OCI-LY7 (cell line): Measurements from ENCODE around the gene PLCL1. TPM values are rescaled to one million over a fixed set of nuclear protein-coding genes. Genes with fewer than 3 reads are reported as not detected.
A peak's percentile ranks its signal among the peaks of the same experiment; 100 is the strongest.

ENCODE experiments used
- Bru-seq: library from RNA; stranded (reverse); fragments of 400-500 nt; gene quantifications from one replicate; lab custom pipeline; 2021; lab: Mats Ljungman, UMichigan
- BruChase-seq, 2 experiments: library from RNA; stranded (reverse); fragments of 400-500 nt; gene quantifications; one replicate each; lab custom pipeline; 2021; lab: Mats Ljungman, UMichigan
- BruUV-seq: library from RNA; stranded (reverse); fragments of 400-500 nt; replicated peaks from 2 replicates; lab custom pipeline; 2021; lab: Mats Ljungman, UMichigan
- CTCF ChIA-PET: fragments of 300-600 bp; sonication (Branson Sonifier 250); formaldehyde crosslinking; loops from one replicate; lab custom pipeline; 2022; ENCODE audit warnings: antibody characterized with exemption; ENCODE audit not compliant: unreplicated experiment; lab: Charles Lee
- POLR2A ChIA-PET: fragments of 300-600 bp; sonication (Branson Sonifier 250); formaldehyde crosslinking; loops from one replicate; lab custom pipeline; 2022; ENCODE audit warnings: antibody characterized with exemption; lab: Charles Lee
- DNase-seq: peaks from one replicate; pipeline ENCODE4 v3.0.0-alpha.2; 2015; ENCODE audit warnings: low spot score
- H2AFZ ChIP-seq: fragments of 200-600 bp; sonication (generic), shearing (Covaris generic); 2 replicates; pipeline ENCODE4 v1.6.1; 2014; ENCODE audit warnings: mild to moderate bottlenecking, antibody characterized with exemption, low read length, moderate library complexity
- H3K27ac ChIP-seq: fragments of 200-600 bp; sonication (generic); 2 replicates; pipeline ENCODE4 v1.5.1; 2014; ENCODE audit warnings: mixed run types, low read depth, mild to moderate bottlenecking, moderate library complexity, low read length, inconsistent platforms; ENCODE audit not compliant: poor library complexity, severe bottlenecking
- H3K36me3 ChIP-seq: fragments of 200-600 bp; sonication (generic); 2 replicates; pipeline ENCODE4 v1.6.1; 2014; ENCODE audit warnings: mild to moderate bottlenecking, antibody characterized with exemption, low read length, moderate library complexity, mixed read lengths; ENCODE audit not compliant: insufficient read depth
- H3K4me1 ChIP-seq: fragments of 200-600 bp; sonication (generic); 2 replicates; pipeline ENCODE4 v1.5.1; 2014; ENCODE audit warnings: mild to moderate bottlenecking, low read length; ENCODE audit not compliant: insufficient read depth, poor library complexity, severe bottlenecking
- H3K4me2 ChIP-seq: fragments of 200-600 bp; sonication (generic); 2 replicates; pipeline ENCODE4 v1.6.1; 2014; ENCODE audit warnings: mild to moderate bottlenecking, low read length
- H3K4me3 ChIP-seq: fragments of 200-600 bp; sonication (generic); 2 replicates; pipeline ENCODE4 v1.5.1; 2014; ENCODE audit warnings: mild to moderate bottlenecking, low read depth, low read length; ENCODE audit not compliant: poor library complexity, severe bottlenecking
- H3K79me2 ChIP-seq: fragments of 200-600 bp; sonication (generic); 2 replicates; pipeline ENCODE4 v1.6.1; 2016; ENCODE audit warnings: low read depth, mild to moderate bottlenecking, low read length, moderate library complexity, mixed read lengths; ENCODE audit not compliant: insufficient read depth
- H3K9me2 ChIP-seq: fragments of 200-600 bp; sonication (generic); 2 replicates; pipeline ENCODE4 v1.6.1; 2016; ENCODE audit warnings: mild to moderate bottlenecking, low read length, mixed read lengths; ENCODE audit not compliant: insufficient read depth
- H3K9me3 ChIP-seq: fragments of 200-600 bp; sonication (generic); 2 replicates; pipeline ENCODE4 v1.6.1; 2014; ENCODE audit warnings: mild to moderate bottlenecking, mixed run types, low read length, mixed read lengths
- H4K20me1 ChIP-seq: fragments of 200-600 bp; sonication (generic); 2 replicates; pipeline ENCODE4 v1.6.1; 2014; ENCODE audit warnings: mild to moderate bottlenecking, antibody characterized with exemption, low read length, moderate library complexity, mixed read lengths; ENCODE audit not compliant: insufficient read depth
- EZH2phosphoT487 ChIP-seq: fragments of 200-600 bp; sonication (generic); IDR thresholded peaks from 2 replicates; pipeline ENCODE4 v1.6.1; 2018; ENCODE audit warnings: low read depth, borderline replicate concordance, mild to moderate bottlenecking, mixed run types, antibody characterized with exemption, low read length, moderate library complexity, mixed read lengths
- intact Hi-C: fragments of 100-400 bp; cut with micrococcal nuclease; formaldehyde crosslinking; loops from one replicate; pipeline ENCODE4 v1.10.0; 2022; ENCODE audit not compliant: unreplicated experiment
- long read RNA-seq: library from polyadenylated mRNA; stranded (forward); transcript quantifications from one replicate; pipeline ENCODE4 v2.0.0, GENCODE V29; 2022
- total RNA-seq, 2 experiments: library from RNA; depleted of rRNA in 1 of 2; stranded (reverse); fragments of >200 nt in 1 of 2; shearing (Covaris generic) in 1 of 2; gene quantifications; 2 replicates each; pipeline ENCODE4 v1.2.3, GENCODE V29; 2014 to 2022
- TF ChIP-seq, protein P1 (sequence below): fragments of 200-600 bp; sonication (generic); conservative IDR thresholded peaks from 2 replicates; pipeline ENCODE4 v1.5.1; 2014; ENCODE audit warnings: mild to moderate bottlenecking, antibody characterized with exemption, low read length, moderate library complexity, mixed read lengths

The PLCL1 gene
- total RNA-seq (2014; rRNA removed; shearing (Covaris generic)) (0.03 and 0.08 TPM in 2 replicates), total RNA-seq (2022) (not detected in 2 replicates), Bru-seq, nascent RNA (percentile 7 among the genes with signal in this experiment), BruChase-seq, experiment 1, labeled RNA remaining after a 6-hour chase (percentile 7 among the genes with signal in this experiment), BruChase-seq, experiment 2, labeled RNA remaining after a 2-hour chase (percentile 11 among the genes with signal in this experiment)
- long read RNA-seq, result 0 reads

DNA sequence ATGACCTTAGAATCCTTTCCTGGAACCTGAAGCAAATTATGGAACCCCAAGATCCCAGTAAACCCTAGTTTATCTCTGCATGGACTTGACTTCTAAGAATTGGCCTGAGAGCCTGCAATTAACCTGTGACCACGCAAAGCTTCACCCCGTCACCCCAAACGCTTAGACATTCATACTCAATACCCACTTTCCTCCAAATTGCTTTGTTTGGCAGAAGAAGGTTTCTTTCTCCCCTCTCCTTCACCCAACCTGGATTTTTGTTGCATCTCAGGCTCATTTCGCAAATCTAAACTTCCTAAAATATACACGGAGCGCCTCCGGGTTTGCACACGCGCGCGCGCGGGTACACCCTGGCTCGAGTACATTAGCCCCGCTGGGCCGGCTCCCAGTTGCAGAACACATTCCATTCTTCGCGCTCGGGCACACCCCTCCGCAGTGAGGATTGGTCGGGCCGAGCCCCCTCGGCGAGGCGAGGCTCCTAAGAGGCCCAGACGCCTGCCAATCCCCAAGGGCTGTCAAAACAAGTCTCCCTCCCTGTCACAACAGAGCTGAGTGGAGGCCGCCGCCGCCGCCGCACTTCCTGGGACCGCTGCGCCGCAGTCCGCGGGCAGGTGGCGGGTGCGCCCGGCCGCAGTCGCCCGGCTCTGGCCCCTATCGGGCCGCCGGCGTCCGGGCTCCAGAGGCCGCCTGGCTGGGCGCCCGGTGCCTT lies at the start of gene PLCL1:
Gene PLCL1 (plus strand): TSS at position 545 of the 709 bp plus-strand sequence.
- no TSS peak for BruUV-seq
- POLR2A ChIA-PET, result no interaction called here
- H3K79me2 ChIP-seq, result no peaks in the 10 kb centered on the region

DNA sequence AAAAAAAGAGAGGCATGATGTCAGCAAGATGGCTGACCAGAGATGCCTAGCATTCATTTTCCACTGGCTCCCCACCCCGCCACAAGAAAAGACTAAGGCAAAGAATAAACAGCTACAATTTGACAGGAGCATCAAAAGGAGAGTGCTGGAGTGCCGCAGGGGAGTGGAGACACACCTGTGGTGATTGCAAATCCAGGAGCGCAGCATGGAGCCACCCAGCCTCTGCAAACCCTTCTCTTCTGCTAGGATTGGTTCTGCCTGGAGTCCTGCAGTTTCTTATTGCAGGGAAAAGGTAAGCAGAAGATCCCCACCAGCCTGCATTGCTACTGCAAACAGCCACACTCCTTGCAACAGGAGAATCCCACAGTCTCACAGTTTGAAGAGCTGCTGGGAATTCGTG lies 45.4 kb upstream of the PLCL1 start:
- no TSS peak for BruUV-seq
- no peak overlapping the region for H3K4me2 ChIP-seq
- H3K4me3 ChIP-seq, result no peak overlapping the region
- intact Hi-C loops, result no loop called here
- DNase-seq, result no peak
- no peak overlapping the region for H2AFZ ChIP-seq
- TF ChIP-seq, protein P1, sequence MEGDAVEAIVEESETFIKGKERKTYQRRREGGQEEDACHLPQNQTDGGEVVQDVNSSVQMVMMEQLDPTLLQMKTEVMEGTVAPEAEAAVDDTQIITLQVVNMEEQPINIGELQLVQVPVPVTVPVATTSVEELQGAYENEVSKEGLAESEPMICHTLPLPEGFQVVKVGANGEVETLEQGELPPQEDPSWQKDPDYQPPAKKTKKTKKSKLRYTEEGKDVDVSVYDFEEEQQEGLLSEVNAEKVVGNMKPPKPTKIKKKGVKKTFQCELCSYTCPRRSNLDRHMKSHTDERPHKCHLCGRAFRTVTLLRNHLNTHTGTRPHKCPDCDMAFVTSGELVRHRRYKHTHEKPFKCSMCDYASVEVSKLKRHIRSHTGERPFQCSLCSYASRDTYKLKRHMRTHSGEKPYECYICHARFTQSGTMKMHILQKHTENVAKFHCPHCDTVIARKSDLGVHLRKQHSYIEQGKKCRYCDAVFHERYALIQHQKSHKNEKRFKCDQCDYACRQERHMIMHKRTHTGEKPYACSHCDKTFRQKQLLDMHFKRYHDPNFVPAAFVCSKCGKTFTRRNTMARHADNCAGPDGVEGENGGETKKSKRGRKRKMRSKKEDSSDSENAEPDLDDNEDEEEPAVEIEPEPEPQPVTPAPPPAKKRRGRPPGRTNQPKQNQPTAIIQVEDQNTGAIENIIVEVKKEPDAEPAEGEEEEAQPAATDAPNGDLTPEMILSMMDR, result no peak
- no peak for TF ChIP-seq EZH2phosphoT487
- H3K36me3 ChIP-seq, result no peaks in the 10 kb centered on the region
- no peaks in the 10 kb centered on the region for H3K4me1 ChIP-seq
- 0 out of 2 replicates have a peak, but pooled peaks cover 6% of the 10 kb centered on the region for H3K9me3 ChIP-seq
- ChIA-PET CTCF (no interaction called here), POLR2A (interaction anchor here (0.7 kb wide), 1 partner anchor 99 kb away, joined by 3 read pairs; no protein-coding TSS in a partner anchor)
- no peaks in the 10 kb centered on the region for H3K9me2 ChIP-seq
- no peak overlapping the region for H3K27ac ChIP-seq
- H4K20me1 ChIP-seq, result no peaks in the 10 kb centered on the region
- no peaks in the 10 kb centered on the region for H3K79me2 ChIP-seq

More for the DNA sequence above, at the start of gene PLCL1:
- intact Hi-C loops, result loop anchor here (1.0 to 5.0 kb wide), 2 partner anchors 248 to 323 kb away; no protein-coding TSS in a partner anchor
- H3K4me2 ChIP-seq, result peak within 1 kb of the TSS; percentile 78
- no peak within 1 kb of the TSS for H3K27ac ChIP-seq
- peak; percentile 89 for DNase-seq
- no peaks in the 10 kb centered on the region for H3K9me2 ChIP-seq
- H3K36me3 ChIP-seq, result no peaks in the 10 kb centered on the region
- peak within 1 kb of the TSS; percentile 66 for H3K4me3 ChIP-seq
- no peak for TF ChIP-seq EZH2phosphoT487
- TF ChIP-seq, protein P1, result no peak
- CTCF ChIA-PET, result no interaction called here
- H3K4me1 ChIP-seq, result peaks cover 4% of the 10 kb centered on the region
- H4K20me1 ChIP-seq, result no peaks in the 10 kb centered on the region
- no peaks in the 10 kb centered on the region for H3K9me3 ChIP-seq
- peak within 1 kb of the TSS; percentile 59 for H2AFZ ChIP-seq
